ENCODE measurements around the gene LTBP4.
"Not testable (repeated sequence)": the region's sequence is repeated elsewhere in the genome, so short reads cannot be mapped to it uniquely, and the experiment has no call there.

Gene LTBP4

DNA sequence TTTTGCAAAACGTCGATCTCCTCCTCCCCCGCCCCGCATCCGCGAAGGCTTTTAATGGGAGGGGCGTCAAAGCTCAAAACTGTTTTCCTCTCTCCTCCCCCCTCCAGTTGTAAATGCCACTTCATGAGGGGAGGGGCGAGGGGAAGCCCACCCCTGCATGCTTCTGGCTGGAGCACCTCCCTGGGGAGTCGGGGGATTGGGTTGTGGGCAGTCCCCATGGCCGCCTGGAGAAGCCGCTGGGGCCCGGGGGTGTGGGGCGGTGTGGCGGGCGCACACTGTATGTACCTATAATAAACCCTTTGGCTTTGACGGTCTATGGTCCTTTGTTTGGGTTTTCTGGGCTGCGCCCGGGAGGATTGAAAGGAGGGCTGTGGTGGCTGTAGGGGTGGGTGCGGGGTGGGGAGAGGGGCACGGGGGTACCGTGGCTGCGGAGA lies 25.0 kb upstream of the LTBP4 start:
- no peak for DNase-seq

DNA sequence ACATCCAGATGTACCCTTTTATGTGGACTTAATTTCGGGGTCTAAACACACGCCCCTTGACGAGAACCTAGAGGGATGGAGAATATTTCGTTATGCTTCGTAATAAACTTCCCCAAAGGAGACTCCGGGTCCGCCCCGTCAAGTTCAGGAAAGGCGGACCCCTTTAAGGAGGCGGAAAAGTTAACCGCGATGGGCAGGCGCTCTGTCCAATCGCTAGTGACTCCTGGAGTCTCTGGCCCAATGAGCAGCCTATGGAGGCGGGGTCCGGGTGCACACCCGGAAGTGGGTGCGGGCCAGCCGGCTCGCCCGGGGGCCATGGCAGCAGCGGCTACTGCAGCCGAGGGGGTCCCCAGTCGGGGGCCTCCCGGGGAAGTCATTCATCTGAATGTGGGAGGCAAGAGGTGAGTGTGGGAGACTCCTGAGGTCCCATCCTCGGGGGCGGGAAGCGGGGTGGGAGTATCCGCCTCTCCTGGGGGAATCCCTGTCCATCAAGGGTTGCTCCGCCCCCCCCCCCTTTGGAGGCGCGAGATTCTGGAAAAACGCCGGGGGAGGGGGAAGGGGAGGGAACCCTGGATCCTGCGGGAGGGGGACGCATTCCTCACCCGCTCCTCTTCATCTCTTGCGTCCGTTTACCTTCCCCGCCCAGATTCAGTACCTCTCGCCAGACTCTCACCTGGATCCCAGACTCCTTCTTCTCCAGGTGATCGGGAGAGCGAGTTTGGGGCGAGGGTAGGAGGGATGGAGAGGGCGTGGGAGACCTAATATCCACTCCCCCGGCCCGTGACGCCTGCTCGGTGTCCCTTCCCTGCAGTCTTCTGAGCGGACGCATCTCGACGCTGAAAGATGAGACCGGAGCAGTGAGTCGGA lies 24.4 kb upstream of the LTBP4 start, which contains the start of gene SHKBP1:
Gene SHKBP1, plus strand, starts transcription at position 289 of the 867 bp plus-strand sequence. Its CDS starts 27 bp downstream, at position 316.
- peak; percentile 90 for DNase-seq

DNA sequence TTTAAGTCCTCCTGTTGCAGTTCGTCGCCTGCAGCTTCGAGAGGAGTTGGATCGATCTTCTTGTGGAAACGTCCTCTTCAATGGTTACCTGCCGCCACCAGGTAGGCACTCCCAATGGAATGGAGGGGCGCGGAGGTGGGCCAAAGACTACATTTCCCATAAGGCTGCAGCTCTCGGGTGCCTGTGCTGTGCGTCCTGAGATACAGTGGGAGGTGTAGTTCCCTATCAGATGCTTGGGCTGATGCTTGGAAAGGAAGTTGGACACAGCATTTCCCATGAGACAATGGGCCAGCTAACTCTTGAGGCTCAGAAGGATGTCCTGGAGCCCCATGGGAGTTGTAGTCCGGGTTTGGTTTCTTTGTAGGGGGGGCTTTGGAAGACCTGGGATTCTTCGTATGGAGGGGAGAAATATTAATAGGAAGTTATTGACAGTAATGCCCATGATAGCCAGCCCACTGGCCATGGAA lies 22.7 kb upstream of the LTBP4 start:
- no peak for DNase-seq

DNA sequence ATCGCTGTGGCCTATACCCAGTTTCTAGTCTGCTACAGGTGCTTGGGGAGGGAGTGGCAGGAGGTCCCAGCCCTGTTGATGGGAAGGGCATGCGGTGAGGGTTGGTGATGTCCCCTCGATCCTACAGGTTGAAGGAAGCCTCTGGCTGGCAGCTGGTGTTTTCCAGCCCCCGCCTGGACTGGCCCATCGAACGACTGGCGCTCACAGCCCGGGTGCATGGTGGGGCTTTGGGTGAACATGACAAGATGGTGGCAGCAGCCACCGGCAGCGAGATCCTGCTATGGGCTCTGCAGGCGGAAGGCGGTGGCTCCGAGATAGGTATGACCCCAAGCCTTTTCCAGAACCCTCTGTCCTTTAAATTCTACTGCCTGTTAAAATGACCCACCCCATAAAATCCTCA lies 20.6 kb upstream of the LTBP4 start:
- no peak for DNase-seq

DNA sequence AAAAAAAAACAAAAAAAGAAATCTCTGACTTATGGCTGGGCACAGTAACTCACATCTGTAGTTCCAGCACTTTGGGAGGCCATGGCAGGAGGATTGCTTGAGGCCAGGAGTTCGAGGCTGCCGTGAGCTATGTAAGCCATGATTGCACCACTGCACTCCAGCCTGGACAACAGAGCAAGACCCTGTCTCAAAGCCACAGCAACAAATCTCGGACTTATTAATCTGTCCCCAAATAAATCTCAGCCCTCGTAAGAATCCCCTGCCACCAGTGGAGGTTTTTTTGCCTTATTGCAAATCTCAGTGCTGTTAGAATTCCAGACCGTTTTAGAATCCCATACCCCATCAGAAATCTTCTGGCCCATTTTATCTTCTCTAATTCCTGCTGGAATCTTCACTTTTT lies 19.6 kb upstream of the LTBP4 start:
- no peak for DNase-seq

DNA sequence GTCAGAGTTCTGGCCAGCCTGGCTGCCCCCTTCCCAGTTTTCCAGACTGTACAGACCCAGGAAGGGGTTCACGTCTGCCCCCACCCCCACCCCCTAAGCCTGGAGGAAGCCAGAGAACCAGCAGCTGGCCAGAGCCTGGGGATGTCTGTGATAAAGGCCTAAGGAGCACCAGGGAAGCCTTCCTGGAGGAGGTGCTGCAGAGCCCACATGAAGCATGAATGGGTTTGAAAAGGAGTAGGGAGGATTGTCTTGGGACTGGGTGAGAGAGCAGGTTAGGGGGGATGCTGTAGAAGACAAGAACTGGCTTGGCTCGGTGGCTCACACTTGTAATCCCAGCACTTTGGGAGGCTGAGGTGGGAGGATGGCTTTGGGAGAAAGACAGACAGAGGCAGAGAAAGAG lies 18.7 kb upstream of the LTBP4 start:
- no peak for DNase-seq

DNA sequence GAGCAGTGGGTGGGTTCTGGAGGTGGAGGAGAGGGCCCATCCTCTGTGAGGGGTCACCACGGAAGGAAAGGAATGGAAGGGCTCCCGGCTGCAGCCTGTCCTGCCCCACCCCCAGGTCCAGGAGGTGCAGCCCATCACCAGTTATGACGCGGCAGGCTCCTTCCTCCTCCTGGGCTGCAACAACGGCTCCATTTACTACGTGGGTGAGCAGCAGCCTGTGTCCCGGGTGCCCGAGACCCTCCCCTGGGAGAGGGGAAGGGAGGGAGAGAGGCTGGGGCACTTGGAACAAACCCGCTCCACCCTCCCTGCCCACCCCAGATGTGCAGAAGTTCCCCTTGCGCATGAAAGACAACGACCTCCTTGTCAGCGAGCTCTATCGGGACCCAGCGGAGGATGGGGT lies 17.9 kb upstream of the LTBP4 start:
- no peak for DNase-seq

DNA sequence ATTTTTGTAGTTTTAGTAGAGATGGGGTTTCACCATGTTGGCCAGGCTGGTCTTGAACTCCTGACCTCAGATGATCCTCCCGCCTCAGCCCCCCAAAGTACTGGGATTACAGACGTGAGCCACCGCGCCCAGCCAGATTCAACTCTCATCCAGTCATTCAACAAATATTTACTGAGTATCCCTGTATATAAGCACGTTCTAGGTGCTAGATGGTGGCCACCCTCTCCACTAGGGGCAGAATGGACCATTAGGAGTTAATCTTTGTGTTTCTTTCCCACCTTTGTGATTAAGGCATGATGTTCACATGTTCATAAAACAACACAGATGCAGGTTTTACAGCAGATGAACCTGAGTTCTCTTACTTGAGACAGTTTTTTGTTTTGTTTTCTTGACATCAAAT lies 17.2 kb upstream of the LTBP4 start:
- no peak for DNase-seq

DNA sequence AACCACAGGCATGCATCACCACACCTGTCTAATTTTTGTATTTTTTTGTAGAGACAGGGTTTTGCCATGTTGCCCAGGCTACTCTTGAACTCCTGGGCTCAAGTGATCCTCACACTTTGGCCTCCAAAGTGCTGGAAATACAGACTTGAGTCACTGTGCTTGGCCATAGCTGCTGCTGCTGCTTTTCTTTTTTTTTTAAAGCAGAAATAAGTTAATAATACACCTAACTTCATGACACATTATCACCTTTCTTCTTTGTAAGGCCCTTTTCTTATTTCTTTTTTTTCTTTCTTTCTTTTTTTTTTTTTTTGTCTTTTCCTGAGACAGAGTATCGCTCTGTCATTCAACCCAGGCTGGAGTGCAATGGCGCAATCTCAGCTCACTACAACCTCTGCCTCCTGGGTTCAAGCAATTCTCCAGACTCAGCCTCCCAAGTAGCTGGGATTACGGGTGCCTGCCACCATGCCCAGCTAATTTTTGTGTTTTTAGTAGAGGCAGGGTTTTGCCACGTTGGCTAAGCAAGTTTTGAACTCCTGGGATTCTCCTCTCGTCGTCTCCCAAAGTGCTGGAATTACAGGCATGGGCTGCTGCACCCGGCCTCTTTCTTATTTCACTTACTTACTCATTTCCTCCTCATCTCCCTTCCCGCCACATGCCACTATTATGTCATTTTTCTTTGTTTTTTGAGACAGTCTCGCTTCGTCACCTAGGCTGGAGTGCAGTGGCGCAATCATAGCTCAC lies 15.8 kb upstream of the LTBP4 start:
- no peak for DNase-seq

DNA sequence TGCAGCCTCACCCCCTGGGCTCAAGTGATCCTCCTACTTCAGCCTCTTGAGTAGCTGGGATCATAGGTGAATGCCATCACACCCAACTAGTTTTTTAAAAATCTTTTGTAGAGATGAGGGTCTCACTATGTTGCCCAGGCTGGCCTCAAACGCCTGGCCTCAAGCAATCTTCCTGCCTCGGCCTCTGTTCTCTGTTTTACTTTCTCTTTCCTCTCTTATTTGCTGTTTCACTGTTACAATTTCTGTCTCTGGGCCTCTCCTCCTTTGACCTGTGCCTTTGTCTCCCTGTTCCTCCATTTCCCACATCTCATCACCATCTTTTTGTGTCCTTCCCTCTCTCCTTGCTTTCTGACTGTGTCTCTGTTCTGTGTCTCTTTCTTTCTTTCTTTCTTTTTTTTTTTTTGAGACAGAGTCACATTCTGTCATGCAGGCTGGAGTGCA lies 15.2 kb upstream of the LTBP4 start:
- no peak for DNase-seq

DNA sequence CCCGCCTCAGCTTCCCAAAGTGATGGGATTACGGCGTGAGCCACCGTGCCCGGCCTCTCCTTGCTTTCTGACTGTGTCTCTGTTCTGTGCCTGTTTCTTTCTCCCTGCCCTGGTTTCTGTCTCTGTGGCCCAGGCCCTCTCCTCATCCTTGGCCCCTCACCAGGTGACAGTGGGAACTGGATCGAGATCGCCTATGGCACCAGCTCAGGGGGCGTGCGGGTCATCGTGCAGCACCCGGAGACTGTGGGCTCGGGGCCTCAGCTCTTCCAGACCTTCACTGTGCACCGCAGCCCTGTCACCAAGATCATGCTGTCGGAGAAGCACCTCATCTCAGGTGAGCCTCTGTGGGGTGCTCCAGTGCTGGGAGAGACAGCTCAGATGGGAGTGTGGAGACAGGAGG lies 14.6 kb upstream of the LTBP4 start:
- no peak for DNase-seq

DNA sequence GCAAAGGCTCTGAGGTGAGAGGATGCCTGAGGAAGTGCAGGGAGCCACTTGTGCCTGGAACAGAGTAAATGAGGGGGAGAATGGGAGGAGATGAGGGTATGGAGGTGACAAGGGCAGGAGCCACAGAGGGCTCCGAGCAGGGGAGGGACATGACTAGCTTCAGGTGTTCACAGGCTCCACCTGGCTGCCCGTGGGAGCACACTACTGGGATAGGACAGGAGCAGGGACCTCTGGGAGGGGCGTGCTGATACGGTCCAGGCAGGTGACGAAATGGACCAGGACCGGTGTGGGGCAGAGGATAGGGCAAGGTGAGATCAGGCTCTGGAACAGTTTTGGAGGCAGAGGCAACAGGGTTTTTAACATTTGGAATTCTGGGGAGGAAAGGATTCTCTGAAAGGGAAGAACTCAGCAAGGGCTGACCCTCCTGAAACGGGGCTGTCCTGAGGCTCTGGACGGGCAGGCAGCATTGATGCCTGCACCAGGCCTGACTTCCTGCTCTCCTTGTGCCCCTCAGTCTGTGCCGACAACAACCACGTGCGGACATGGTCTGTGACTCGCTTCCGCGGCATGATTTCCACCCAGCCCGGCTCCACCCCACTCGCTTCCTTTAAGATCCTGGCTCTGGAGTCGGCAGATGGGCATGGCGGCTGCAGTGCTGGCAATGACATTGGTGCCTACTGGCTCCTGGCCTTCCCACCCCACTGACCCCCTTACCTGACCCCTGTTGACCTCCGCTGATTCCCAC lies 12.9 kb upstream of the LTBP4 start:
- no peak for DNase-seq

DNA sequence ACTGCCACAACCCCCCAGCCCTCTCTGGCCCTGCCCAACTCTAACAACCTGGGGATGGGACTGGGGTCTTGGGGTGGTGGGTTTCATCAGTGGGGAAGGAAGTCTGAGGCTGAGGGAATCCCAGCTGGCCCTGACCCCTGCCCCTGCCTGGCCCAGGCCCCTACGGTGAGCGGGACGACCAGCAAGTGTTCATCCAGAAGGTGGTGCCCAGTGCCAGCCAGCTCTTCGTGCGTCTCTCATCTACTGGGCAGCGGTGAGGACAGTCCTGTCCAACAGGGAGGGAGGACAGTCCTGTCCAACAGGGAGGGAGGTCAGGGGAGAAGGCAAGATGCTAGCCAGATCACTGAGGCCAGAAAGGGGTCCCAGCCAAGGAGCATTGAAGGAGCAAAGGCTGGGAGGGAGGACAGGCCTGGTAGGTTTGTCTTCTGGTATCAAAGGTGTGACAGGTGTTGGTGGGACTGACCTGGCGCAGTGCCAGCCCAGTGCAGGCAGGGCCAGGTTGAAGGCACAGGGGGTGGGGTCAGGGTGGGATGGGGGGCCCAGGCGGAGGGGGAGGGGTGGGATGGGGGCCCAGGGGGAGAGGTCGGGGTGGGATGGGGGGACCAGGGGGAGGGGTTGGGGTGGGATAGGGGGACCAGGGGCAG lies 12.1 kb upstream of the LTBP4 start:
- DNase-seq = no peak

DNA sequence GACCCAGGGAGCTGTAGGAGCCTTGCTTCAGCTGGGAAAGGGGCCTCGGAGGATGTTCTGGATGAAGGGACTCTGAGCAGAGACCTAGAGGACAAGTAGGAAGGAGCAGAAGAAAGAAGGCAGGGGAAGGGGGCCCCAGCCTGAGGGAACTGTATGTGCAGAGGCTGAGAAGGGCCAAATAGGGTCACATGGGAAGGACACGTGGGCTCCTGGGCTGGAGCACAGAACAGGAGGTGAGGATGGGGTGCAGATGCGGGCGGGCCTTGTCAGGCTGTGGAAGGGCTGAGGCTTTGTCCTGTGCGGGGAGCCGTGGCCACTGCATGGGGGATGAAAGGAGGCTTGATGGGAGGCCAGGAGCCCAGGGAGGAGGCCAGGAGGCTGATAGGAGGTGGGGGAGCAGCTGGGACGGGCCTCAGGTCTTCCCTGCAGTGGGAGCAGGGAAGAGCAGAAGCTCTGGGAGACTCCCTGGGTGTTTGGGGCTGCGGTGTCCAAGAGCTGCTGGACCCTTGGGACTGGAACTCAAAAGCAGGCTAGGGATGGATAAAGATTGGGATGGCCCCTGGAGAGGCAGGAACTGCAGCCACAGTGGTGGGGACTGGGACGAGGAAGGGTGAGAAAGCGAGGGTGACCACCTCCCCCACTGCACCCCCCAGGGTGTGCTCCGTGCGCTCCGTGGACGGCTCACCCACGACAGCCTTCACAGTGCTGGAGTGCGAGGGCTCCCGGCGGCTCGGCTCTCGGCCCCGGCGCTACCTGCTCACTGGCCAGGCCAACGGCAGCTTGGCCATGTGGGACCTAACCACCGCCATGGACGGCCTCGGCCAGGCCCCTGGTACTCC lies 11.4 kb upstream of the LTBP4 start:
- no peak for DNase-seq

DNA sequence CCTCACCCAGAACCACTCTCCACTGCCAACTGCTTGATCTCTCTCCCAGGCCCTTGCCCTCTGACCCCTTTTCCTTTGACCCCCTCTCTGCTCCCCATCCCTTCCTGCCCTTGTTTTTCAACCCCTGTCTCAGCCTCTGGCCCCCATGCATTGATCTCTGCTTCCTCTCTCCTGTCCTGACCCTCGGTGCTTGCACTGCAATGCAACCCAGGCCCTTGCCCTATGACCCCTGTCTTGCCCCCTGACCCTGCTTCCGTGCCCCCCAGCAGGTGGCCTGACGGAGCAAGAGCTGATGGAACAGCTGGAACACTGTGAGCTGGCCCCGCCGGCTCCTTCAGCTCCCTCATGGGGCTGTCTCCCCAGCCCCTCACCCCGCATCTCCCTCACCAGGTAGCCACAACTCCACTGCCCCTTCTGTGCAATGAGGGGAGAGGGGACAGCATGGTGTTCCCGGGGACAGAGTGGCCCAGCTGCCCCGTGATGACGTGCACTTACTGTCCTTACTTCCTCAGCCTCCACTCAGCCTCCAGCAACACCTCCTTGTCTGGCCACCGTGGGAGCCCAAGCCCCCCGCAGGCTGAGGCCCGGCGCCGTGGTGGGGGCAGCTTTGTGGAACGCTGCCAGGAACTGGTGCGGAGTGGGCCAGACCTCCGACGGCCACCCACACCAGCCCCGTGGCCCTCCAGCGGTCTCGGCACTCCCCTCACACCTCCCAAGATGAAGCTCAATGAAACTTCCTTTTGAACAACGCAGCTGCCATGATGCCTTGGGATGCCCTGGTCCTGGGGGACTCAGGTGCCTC lies 10.5 kb upstream of the LTBP4 start:
- no peak for DNase-seq

DNA sequence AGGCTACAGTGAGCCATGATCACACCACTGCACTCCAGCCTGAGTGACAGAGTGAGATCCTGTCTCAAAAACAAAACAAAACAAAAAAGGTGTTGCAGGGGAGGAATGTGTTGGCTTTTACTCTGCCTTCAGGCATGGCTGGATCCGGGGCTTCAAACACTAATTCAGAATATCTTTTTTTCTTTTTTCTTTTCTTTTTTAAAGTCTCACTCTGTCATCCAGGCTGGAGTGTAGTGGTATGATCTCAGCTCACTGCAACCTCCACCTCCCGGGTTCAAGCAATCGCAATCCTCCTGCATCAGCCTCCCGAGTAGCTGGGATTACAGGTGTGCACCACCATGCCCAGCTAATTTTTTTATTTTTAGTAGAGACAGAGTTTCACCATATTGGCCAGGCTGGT lies 9.4 kb upstream of the LTBP4 start:
- DNase-seq = not testable (repeated sequence)

DNA sequence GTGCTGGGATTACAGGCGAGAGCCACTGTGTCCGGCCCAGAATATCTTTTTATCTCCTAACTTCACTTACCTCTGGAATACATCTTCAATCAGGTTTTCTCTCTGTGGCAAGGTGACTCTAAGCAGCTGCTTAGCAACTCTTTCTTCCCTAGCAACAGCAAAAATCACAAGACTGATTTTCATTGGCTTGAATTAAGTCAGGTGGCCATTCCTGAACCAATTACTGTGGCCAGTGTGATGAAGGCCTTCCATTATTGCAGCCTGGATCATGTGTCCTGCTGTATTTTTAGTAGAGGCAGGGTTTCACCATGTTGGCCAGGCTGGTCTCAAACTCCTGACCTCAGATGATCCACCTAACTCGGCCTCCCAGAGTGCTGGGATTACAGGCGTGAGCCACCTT lies 9.0 kb upstream of the LTBP4 start:
- no peak for DNase-seq

DNA sequence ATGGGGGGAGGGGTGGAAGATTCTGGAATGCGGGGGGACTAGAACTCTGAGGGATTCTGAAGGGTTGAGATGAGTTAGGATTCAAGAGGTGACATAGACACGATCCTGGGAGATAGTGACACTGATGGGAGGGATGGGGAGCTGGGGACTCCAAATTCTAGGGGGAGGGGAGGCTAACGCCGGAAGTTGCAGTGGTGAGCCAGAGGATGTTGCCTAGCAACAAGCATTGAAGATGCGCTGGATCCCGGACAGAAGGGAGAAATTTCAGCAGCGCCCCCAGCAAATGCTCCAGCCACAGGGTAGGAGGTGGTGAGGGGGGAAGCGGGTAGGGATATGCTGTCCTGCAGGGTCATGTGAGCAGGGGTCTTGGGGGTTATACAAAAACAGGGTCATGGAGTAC lies 6.9 kb upstream of the LTBP4 start:
- no peak for DNase-seq

DNA sequence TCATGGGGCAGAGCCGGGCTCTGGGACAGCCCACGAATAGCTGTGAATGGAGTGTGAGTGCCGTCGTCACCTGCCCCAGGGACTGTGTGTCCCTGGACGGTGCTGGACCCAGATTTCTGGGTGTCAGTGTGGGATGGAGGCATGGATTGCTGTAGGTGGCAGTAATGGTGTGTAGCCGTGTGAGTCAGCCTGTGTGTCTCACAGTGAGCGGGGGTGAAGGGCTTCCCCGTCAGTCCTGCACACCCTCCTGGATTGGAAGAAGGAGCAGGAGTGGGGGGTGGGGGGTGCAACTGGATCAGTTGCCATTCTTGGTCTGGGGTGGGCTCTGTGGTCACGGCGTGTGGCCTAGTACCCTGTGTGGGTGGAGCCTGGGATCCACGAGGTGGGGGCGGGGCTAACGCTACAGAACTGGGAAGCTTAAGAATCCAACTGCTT lies 6.5 kb upstream of the LTBP4 start:
- DNase-seq = no peak

DNA sequence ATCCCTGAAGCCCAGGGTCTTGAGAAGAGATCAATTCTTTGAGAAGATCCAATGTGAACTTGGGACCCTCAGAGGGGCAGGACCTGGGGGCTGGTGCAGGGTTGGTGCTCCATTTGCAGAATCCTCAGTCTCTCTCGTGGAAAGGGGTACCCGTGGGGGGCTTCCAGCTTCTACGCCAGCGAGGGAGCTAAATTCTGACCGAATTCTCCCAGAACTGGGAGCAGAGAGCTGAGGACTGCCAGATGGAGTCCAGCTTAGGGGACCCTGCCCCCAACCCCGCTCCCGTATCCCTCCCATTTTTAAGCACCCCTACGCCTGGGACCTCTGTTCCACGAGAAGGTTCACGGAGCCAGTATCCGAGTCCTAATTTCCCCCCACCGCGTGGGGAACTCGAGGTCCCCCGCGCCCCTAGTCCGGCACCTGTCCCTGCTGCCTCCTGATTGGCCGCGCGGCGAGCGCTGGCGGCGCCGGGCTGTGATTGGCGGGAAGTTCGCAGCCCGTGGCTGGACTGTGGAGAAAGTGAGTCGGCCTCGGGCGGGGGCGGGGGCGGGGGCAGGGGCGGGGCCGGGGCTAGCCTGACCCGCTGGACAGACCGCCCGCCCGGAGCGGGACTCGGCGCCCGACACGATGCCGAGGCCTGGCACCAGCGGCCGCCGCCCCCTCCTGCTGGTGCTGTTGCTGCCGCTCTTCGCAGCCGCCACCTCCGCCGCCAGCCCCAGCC lies 4.4 kb upstream of the LTBP4 start:
- DNase-seq = no peak

All from effector CD8-positive, alpha-beta T cell (primary cell).